GM12801 (cell line): ENCODE measurements around the gene ITM2C.

Experiments used
- CTCF ChIP-seq: IDR thresholded peaks from one replicate; pipeline ENCODE4 v1.5.1; 2011; ENCODE audit warnings: control low read depth; ENCODE audit not compliant: insufficient read length; ENCODE audit errors: extremely low read depth

The ITM2C gene

GRCh38 chr2:230865766-230866755 lies 1.3 kb downstream of the ITM2C start:
- TF ChIP-seq CTCF = no peak

GRCh38 chr2:230866756-230867523 lies 2.2 kb downstream of the ITM2C start:
- TF ChIP-seq CTCF = no peak

GRCh38 chr2:230868161-230868946 lies 3.6 kb downstream of the ITM2C start:
- TF ChIP-seq CTCF = no peak

GRCh38 chr2:230868947-230869913 lies 4.5 kb downstream of the ITM2C start:
- TF ChIP-seq CTCF = no peak

GRCh38 chr2:230869914-230870543 lies 5.3 kb downstream of the ITM2C start:
- no peak for TF ChIP-seq CTCF

GRCh38 chr2:230870544-230871360 lies 6.0 kb downstream of the ITM2C start:
- no peak for TF ChIP-seq CTCF
